ENCODE data around the gene PLEKHA7. TPM values are rescaled to one million over a fixed set of nuclear protein-coding genes. Genes with fewer than 3 reads are reported as not detected.

PLEKHA7 gene
- polyA plus RNA-seq, 4 donors = 42.2 to 54.4 (median 48.1) TPM

- DNase-seq (ENCODE audit: low read depth in 4 of 4, low spot score in 3 of 4) = no peak
Measured at GRCh38 chr11:16767137-16767536, 247.1 kb downstream of the PLEKHA7 start.

- DNase-seq (ENCODE audit: low read depth in 4 of 4, low spot score in 3 of 4) = no peak
Measured at GRCh38 chr11:16764888-16765287, 249.3 kb downstream of the PLEKHA7 start.

DNA sequence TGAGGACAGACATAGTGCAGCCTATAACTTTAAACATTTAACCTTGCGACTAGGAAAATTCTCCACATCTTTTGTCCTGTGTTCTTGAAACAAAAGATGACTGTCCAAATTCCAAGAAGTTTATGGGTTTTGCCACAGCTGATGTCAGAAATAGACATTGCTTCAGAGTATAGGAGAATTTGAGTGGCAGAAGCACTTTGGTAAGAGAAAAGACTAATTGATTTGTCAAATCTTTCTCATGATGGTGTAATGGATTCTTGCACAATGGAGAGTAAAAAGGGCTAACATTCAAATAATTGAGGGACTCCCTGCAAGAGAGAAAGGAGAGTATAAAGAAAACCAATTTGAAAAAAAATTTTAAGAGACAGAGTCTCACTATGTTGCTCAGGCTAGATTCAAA lies 250.5 kb downstream of the PLEKHA7 start:
- DNase-seq (ENCODE audit: low read depth in 4 of 4, low spot score in 3 of 4) = no peak

GRCh38 chr11:16759857-16760508 lies 254.2 kb downstream of the PLEKHA7 start:
- no peak for DNase-seq (ENCODE audit: low read depth in 4 of 4, low spot score in 3 of 4)

- no peak for DNase-seq (ENCODE audit: low read depth in 4 of 4, low spot score in 3 of 4)
Measured at GRCh38 chr11:16758382-16759024, 255.7 kb downstream of the PLEKHA7 start.

- no peak for DNase-seq (ENCODE audit: low read depth in 4 of 4, low spot score in 3 of 4)
Measured at GRCh38 chr11:16750417-16750816, 263.8 kb downstream of the PLEKHA7 start.

DNA sequence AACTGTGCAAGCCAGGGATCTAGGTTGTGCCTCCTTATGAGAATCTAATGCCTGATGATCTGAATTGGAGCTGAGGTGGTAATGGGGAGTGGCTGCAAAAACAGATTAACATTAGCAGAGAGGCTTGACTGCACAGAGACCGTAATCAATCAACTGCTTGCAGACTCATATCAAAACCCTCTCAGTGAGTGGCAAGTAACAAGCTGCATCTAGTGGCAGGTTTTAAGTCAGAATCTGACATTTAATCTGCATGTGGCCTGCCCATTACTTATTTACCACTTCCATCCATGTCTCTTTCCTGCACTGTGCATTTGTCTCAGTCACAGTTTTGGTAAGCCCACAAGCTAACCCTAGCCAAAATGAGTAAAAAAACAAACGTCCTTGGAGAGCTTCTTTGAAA lies 264.5 kb downstream of the PLEKHA7 start:
- DNase-seq (ENCODE audit: low read depth in 4 of 4, low spot score in 3 of 4) = no peak

GRCh38 chr11:16749092-16749491 lies 265.1 kb downstream of the PLEKHA7 start:
- no peak for DNase-seq (ENCODE audit: low read depth in 4 of 4, low spot score in 3 of 4)

GRCh38 chr11:16745950-16746605 lies 268.1 kb downstream of the PLEKHA7 start:
- no peak for DNase-seq (ENCODE audit: low read depth in 4 of 4, low spot score in 3 of 4)

- no peak for DNase-seq (ENCODE audit: low read depth in 4 of 4, low spot score in 3 of 4)
Measured at GRCh38 chr11:16744128-16744725, 270.0 kb downstream of the PLEKHA7 start.

DNA sequence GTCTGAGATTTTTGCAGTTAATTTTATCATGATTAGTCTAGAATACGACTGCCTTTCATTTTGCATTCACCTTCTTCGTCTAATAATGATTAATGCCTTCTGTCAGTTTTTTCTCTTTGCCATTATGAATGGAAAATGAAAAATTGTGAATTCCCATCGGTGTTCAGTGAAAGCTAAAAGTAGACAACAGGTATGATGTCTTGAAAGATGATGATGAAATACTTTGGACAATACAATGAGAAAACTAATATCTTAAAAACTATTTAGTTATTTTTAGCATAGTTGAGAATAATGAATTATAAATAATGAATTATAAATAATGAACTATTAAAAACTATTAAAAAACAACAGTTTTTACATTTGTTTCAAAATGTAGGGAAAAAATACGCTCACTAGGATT lies 270.7 kb downstream of the PLEKHA7 start:
- DNase-seq (ENCODE audit: low read depth in 4 of 4, low spot score in 3 of 4) = no peak

- DNase-seq (ENCODE audit: low read depth in 4 of 4, low spot score in 3 of 4) = no peak
Measured at GRCh38 chr11:16741473-16741872, 272.7 kb downstream of the PLEKHA7 start.

DNA sequence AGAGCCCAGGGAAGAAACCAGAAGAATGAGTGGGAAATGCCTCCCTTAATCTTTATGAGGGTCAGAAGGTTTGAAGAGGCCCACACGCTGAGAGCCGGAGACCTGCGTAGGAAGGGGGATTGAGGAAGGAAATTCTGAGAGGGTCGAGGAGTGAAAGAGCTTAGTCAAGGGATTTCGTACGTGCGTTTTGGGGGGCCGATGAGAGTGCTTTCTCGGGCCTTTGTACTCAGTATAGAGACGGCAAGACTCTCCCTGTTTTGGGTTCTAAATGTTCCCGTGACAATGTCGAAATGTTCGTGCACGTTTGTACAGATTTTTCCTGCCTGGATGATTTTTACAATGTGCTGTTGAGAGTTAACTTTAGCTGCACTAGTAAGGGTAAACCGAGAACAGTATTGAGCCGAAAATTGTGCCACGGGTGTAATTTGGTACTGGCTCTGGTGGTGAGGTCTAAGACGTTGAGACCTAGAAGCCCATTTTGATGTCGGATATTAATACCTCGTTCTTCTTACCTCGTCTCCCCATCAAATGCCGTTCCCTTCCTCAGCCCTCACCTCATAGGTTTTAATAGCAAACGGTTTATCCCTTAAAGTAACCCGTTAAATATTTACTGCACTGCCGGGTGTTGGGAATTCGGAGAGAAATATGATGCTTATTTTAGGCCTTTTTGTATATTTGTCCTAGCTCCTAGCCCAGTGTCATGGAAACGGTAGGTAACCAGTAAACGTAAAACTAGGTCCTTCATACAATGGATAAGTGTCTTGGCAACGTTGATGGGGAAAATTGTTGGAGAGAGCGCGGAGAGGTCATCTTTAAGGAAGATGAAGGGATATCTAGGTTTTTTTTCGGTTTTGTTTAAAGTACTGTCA lies 275.0 kb downstream of the PLEKHA7 start:
- DNase-seq (ENCODE audit: low read depth in 4 of 4, low spot score in 3 of 4) = peak in 3 of 4 donors; percentile 17 to 40 (median 38)

GRCh38 chr11:16738193-16738946 lies 275.8 kb downstream of the PLEKHA7 start, which contains the start of gene C11orf58:
C11orf58 (plus strand) TSS chr11:16738647; CDS start chr11:16738779, 132 bp downstream.
- DNase-seq (ENCODE audit: low read depth in 4 of 4, low spot score in 3 of 4) = peak; percentile 96 to 97 (median 97)

DNA sequence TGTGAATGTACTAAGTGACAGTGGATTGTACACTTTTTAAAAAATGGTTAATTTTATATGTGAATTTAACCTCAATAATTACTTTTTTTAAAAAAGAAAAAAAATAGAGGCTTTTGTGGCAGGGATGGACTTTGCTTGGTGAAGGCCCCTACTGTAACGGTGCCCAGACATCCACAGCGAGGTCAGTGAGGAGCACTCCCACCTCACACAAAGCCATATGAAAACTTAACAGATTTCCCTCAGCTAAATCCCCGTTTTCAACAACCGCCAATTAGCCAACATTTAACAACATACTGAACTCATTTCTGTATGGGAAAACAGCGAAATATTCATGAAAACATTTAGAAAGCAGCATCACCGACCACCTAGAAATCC lies 276.4 kb downstream of the PLEKHA7 start:
- peak in 2 of 4 donors; percentile 51 to 60 for DNase-seq (ENCODE audit: low read depth in 4 of 4, low spot score in 3 of 4)

Other genes starting within 250 kb of the PLEKHA7 start
- 1,000 to 10,000 TPM; 1,226 to 1,347 (median 1,307) TPM for gene RPS13, start 63.3 kb upstream of the PLEKHA7 start, polyA plus RNA-seq (ENCODE audit: insufficient read length in 4 of 4)
- gene PIK3C2A, start 193.6 kb upstream of the PLEKHA7 start, polyA plus RNA-seq (ENCODE audit: insufficient read length in 4 of 4) = 10 to 100 TPM; 58.7 to 75.2 (median 72.3) TPM

All from right renal pelvis (tissue), 4 donors.